Activated T-cell treated with anti-CD3 and anti-CD28 coated beads for 24 hours (primary cell): ENCODE results near the gene KDELR3.
A peak's percentile ranks its signal among the peaks of the same experiment; 100 is the strongest.

Experiments
- DNase-seq: peaks from one replicate; pipeline ENCODE4 v3.0.0-alpha.2; 2020; ENCODE audit warnings: low read depth

The KDELR3 gene

GRCh38 chr22:38467904-38468442 is at the start of gene KDELR3:
Gene KDELR3, plus strand, starts transcription at chr22:38468096. Its CDS starts 138 bp downstream, at chr22:38468234.
- peak; percentile 36 for DNase-seq

DNA sequence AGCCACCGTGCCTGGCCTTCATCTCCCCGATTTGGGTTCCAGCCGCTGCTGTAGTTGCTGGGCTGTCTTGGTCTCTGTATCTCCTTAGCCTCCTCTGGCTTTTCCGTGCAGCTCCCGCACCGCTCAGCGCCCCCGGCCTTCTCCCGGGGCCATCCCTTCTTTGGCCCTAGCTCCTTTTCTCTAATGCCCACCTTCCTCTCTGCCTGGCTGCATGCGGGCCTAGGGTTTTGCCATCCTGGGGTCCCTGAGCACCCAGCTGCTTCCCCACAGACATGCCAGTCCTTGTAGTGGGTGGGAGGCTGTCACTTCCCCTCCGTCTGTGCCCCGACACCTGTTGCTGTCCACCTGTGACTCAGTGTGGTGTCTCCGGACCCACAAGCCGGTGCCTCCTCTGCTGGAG is 49.3 kb upstream of the KDELR3 start:
- DNase-seq = no peak

- no peak for DNase-seq
Measured at GRCh38 chr22:38419121-38419857, 48.6 kb upstream of the KDELR3 start.

- DNase-seq = no peak
Measured at GRCh38 chr22:38419858-38420160, 48.1 kb upstream of the KDELR3 start.

DNA sequence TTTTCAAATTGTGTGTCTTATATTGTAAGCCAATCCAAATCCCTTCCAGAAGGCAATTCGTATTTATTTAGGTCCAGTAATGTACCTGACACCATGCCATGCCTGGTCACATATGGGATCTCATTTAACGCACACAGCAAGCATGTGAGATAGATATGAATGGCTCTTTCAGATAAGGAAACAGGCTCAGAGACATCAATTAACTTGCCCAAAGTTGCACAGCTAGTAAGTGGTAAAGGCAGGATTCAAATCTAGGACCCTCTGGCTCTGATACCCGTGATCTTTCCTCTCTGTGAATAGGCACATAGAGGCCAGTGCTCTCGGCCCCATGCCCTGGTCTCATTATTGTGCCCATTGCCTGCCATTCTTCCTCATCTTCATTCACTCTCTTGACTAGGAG is 47.2 kb upstream of the KDELR3 start:
- DNase-seq = no peak

GRCh38 chr22:38422611-38423511 is 45.0 kb upstream of the KDELR3 start:
- DNase-seq = no peak

DNA sequence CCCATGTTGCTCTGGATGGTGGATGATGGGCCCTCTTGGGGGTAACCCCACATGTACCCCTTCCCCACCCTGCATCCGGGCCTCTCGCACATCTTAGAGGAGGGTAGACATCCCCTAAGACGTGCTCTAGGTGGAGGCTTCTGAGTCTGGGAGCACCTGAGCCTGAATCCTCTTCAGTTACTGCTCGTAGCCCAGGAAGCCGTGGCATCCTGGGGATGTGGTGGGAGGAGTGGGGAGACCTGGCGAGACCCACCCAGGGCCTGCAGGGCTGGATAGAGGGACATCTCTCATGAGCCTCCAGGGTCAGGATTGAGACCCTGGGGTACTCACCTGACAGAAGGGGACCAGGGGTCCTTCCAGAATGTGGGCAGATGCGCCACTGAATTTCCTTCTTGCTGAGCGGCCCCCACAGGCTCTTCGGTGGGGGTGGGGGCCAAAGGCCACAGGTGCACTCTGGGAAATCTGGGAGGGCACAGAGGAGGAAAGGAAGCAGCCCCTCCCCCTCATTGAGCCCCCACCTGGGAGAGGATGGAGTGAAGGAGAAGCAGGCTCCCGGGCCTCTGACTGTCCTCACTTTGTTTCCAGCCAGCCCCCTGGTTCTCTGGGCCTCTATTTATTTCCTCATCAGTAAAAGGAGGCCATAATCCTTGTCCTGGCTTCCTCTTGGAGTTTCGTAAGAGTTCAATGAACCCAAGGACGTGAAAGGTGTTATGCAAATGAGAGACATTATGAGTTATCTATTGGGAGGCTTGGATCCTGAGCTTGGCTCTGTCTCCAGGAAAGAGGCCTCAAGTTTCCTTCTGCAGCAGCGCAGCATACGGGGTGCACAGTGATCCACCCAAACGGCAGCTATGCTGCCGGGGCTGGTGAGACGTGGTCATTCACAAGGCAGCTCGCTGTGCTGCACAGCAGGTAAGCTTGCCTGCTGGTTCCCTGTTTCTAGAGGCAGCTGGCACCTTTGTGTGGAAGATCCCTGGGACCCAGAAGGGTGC is 44.1 kb upstream of the KDELR3 start:
- no peak for DNase-seq

- no peak for DNase-seq
Measured at GRCh38 chr22:38424525-38425080, 43.3 kb upstream of the KDELR3 start.

GRCh38 chr22:38426628-38427027 is 41.3 kb upstream of the KDELR3 start:
- no peak for DNase-seq

DNA sequence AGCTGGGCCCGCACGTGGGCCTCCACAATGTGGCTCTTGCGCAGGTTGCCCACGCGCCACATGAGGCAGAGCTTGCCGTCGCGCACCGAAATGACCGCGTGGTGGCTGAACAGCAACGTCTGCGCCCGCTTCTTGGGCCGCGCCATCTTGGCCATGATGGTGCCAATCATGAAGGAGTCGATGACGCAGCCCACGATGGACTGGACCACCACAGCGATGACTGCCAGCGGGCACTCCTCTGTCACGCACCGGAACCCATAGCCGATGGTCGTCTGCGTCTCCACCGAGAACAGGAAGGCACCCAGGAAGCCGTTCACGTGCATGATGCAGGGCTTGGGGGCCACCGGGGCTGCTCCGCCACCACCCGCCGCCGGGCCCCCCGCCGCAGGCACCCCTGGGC is 40.4 kb upstream of the KDELR3 start:
- DNase-seq = no peak

- DNase-seq = no peak
Measured at GRCh38 chr22:38427940-38428339, 40.0 kb upstream of the KDELR3 start.

DNA sequence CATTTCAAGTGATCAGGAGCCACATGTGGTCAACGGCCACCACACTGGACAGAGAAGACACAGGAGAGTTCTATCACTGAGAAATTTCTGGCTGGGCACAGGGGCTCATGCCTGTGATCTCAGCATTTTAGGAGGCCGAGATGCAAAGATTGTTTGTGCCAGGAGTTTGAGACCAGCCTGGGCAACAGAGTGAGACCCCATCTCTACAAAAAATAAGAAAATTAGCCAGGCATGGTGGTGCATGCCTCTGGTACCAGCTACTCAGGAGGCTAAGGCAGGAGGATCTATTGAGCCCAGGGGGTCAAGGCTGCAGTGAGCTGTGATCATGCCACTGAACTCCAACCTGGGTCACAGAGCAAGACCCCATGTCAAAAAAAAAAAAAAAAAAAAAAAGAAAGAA is 39.2 kb upstream of the KDELR3 start:
- DNase-seq = no peak

DNA sequence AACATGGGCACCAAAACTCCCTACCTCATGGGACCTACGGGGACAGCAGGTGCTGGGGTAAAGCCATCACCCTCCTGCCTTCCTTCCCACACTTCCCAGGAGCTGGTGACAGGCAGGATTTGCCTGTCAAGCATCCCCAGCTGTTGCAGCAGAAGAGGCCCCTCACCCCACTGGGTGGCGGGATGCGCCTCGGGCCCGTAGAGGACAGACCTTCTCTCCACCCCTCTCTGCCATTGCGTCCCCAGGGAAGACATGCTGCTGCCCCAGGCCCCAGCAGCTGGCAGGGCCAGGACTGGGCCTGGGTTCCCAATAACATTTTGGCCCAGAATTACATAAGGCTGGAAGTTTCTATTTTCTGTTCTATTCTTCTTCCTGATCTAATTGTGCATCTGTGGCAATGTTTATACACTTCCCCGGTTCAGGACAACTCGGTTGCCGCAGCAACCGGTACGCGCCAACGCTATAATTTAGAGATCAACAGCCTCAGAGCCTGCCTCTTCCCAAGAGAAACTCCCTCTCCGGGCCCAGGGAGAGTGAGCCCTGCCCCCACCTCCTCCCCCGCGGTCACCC is 38.3 kb upstream of the KDELR3 start:
- DNase-seq = no peak

DNA sequence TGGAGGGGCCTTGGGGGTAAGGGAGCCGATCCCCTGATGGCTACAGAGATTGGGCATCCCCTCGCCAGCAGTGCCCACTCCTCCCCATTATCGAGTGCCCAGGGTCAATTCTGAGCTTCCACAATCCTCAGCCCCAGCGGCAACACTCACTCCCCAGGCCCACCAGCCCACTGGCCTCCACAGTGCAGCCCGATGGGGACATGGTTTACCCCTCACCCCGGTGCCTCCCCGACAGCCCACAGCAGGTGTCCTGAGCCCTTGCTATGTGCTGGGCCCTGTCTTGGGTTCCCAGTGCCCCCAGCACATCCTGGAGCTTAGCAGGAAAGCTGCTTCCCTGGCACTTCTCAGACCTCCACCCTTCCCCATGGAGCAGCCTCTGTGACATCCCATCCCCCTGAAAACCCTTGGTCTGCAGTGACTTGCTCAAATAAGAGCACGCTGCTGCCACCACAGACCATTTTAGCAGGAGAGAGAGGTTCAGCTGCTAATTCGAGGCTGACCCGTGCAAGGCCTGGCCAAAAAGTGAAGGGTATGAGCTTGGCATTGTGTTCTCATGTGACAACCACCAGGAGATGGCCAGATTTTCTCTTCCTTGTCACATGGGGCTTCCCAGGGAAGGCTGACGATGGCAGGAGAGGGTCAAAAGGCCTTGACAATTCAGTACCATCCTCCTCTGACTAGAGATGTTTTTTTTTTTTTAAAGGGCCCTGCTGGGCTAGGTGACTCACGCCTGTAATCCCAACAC is 36.5 kb upstream of the KDELR3 start:
- DNase-seq = no peak

- DNase-seq = no peak
Measured at GRCh38 chr22:38432264-38432663, 35.6 kb upstream of the KDELR3 start.

DNA sequence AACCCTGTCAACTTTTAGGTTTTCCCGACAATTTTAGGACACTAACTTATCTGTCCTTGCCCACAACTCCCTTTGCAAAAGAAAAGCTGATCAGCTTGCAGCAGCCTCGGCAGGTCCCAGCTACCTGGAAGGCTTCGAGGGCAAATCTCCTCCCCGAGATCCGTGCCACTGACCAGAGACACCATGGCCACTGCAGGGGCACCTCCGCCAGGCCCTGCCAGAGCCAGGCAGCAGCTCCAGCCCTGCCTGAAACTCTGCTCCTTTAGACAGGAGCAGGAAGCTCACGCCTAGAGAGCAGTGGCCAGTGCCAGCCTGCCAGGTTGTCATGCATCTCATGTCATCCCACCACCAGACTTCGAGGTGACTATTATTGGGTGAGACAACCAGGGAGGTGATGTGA is 34.0 kb upstream of the KDELR3 start:
- no peak for DNase-seq

DNA sequence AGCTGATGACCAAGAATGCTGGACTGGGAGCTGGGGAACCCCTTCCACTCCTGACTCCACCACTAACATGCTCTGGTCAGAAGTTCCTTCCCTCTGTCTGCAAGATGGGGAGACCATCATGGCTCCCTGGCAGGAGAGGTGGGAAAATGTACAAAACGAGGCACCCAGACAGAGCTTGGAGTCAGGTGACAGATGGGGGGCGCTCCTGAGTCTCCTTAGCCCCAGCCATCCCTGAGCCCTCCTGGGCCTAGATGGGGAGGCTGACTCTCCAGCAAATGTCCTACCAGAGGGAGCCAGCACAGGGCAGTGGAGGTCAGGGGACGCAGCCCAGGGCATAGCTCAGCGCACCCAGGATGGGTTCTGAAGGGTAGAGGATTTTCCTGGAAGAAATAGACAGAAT is 32.9 kb upstream of the KDELR3 start:
- DNase-seq = no peak

GRCh38 chr22:38435965-38436364 is 31.9 kb upstream of the KDELR3 start:
- no peak for DNase-seq

GRCh38 chr22:38436629-38437395 is 31.1 kb upstream of the KDELR3 start:
- no peak for DNase-seq

GRCh38 chr22:38437416-38437815 is 30.5 kb upstream of the KDELR3 start:
- DNase-seq = no peak
